GM21423 (cell line): Measurements from ENCODE around the gene FRMD5.
"Not testable (repeated sequence)": the region's sequence is repeated elsewhere in the genome, so short reads cannot be mapped to it uniquely, and the experiment has no call there.

Experiments used
- ATAC-seq: cut with Tn5 transposase; IDR thresholded peaks from one replicate; pipeline ENCODE4 v1.9.1; 2021; ENCODE audit warnings: mild to moderate bottlenecking, moderate library complexity; ENCODE audit not compliant: unreplicated experiment

The FRMD5 gene

DNA sequence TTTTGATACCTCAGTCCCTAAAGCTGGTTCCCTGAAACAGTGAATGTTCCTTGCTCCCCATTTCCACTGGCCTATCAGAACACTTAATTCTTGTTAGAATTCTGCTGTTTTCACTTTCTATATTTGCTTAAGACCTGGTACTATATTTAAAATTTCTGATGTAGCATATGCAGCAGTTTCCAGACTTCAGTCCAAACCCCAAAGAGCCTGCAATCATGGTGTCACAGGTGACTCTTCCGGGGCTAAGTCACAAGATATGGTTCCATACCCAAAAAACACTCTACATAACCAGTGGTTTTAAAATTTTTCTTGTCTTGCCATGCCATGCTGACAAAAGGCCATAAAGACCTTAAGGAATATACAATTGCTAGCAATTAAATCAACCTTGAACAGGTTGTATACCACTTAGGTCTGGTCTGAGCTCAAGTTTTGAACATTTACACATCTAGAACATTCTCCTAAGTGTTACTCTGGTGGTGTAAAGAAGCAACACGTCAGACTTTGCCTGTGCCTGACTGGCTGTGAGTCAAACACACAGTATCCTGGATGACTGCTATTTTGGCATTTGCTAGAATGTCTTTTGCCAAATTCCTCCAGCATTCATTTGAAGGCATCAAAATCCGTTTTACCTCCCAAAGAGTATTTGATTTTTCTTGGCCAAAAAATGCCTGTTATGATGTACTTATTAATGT, 160.0 kb downstream of the FRMD5 start:
- no peak for ATAC-seq

DNA sequence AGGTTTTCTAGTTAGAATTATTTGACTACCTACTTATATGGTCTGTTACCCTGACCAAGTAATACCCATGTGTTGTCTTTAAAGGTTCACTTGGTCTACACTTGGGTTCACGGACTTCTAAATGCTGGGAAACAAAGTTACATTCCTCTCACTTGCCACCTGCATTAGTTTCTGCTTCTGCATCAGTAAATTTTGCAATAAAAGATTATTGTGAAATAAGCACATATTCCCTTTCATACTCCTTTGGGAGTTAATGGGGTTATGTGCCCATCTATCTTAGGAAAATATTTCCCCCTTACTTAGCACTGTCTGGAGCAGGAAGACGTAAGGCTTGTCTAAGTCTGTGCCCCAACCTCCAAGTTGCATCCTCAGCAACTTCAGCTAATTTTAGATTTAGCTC, 160.7 kb downstream of the FRMD5 start:
- no peak for ATAC-seq

DNA sequence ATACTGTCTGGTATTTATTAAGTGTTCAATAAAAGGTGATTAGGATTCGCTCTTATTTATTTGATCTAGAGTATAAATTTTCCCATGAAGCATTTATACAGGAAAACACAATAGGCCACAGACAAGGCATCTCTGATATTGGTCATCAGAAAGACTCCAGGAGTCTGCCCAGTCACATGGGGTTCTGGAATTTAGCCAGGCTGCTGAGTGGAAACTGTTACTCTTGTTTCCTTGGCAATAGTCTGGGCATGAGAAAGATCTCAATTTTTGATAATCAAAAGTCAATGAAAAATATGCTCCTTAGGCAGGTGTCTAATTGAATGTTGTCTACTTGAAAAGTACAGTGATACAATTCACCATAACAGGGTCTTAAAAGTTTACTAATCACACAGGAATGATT, 161.2 kb downstream of the FRMD5 start:
- ATAC-seq, result no peak

DNA sequence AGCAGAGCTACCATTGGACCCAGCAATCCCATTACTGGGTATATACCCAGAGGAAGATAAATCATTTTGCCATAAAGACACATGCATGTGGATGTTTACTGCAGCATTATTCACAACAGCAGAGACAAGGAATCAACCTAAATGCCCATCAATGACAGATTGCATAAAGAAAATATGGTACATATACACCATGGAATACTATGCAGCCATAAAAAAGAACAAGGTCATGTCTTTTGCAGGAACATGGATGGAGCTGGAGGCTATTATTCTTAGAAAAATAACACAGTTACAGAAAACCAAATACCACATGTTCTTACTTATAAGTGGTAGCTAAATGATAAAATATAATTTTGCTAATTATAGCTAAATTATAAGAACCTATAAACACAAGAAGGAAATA, 162.3 kb downstream of the FRMD5 start:
- not testable (repeated sequence) for ATAC-seq

DNA sequence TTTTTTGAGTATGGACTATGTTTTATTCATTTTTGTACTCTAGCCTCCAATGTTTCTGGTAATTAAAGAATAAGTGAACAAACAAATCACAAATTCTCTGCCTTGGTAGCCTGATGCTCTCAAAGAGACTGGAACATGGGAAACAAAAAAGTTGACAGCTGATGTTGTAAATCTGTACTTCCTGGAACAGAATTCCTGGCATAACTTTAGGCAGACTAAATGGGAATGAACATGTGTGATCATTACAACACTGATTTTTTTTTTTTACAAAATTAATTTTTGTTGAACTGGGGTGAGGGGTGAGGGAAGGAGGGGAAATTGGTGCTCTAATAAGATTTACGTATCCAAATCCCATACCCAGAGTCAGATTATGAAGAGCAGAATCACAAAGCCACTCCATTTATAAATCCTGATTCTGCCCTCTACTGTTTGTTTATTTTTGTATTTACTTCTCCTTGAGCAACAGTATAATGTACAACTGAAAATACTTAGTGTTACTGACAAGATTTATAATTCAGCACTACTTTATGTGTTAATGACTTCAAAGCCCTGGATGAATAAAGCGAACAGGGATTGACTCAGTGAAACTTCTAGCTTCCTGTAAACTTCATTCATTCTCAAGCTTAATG, 165.0 kb downstream of the FRMD5 start:
- ATAC-seq, result no peak

DNA sequence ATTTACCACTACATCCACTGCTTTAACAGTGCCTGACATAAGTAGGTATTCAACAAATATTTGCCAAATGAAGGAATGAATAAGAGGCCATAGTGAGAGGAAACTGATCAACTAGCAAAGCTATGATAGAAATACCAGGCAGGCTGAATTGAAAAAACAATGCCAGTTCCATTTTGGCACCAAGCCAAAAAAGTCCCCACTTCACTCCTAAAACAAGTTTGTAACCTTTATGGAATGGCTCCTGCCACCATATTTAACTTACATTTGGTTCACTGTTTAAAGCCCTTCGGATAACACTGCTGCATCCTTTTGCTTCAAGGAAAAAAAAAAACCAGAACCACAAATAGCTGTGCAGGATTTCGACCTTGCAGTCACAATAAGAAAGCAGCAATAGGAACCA, 166.1 kb downstream of the FRMD5 start:
- no peak for ATAC-seq

DNA sequence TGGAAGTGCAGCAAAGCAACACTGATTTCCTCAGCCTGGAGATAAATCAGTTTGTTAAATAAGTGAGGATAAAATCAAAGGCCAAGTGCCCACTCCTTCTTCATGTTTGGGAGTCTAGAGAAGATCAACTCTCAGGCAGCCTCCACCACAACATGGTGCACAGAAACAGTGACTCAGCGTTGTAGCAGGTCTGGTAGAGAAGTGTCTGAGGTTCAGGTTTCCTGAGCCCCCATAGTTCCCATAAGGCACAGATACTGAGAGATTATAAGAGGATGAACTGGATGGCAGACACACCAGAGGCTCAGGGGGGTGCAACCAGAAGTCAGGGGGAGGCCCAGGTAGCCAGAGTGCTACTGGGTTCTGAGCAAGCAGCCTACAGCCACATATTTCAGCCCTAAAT, 166.7 kb downstream of the FRMD5 start:
- ATAC-seq, result no peak

DNA sequence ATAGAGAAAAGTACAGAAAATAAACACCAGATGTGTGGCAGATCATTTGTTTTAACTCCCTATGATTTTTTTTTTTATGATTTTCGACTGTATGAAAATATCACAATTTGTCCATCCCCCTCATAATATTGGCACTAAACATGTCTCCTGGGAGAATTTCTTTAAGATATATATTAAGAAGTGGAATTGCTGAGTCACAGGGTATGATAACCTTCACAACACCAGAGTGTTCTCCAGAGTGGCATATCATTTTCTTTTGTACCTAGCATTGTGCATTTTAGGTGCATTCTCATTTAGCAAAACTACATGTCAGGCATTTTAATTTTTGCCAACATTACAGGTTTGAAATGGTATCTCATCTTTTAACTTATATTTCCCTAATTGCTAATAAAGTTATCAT, 170.9 kb downstream of the FRMD5 start:
- ATAC-seq, result no peak

DNA sequence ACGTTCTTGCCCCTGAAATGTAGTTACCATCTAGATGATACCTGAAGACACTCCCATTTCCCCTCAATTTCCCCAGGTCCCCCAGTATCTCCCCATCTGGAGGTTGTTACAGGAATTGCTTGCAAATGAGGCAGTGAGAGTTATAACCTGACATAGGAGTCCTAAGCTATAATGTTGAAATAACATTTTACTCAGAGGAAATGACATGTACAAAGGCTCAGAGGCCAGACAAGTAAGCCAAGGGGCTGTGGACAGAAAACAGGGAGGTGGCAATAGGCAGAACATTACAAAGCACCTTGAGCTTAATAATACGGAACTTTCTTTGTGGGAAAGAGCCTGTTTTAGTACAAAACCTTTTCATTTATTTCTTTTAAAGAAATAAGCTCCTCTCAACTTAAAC, 171.9 kb downstream of the FRMD5 start:
- no peak for ATAC-seq

DNA sequence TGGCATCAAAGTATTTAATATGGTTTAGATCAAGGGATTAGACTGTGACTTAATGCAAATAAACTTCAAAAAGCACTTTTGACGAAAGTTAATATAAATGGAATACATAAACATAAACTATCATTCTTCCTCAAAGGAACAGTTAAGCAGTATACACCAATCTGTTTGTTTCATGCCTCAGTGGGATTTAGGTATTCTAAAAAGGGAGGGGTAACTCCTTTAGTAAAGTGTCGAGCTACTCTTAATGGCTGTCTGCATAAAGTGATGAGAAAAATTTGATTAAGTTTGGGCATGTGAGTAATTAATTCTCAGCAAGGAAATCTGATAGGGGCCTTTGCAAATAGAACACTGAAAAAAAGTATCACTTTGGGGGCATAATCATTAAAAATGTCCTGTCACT, 176.9 kb downstream of the FRMD5 start:
- ATAC-seq, result no peak

DNA sequence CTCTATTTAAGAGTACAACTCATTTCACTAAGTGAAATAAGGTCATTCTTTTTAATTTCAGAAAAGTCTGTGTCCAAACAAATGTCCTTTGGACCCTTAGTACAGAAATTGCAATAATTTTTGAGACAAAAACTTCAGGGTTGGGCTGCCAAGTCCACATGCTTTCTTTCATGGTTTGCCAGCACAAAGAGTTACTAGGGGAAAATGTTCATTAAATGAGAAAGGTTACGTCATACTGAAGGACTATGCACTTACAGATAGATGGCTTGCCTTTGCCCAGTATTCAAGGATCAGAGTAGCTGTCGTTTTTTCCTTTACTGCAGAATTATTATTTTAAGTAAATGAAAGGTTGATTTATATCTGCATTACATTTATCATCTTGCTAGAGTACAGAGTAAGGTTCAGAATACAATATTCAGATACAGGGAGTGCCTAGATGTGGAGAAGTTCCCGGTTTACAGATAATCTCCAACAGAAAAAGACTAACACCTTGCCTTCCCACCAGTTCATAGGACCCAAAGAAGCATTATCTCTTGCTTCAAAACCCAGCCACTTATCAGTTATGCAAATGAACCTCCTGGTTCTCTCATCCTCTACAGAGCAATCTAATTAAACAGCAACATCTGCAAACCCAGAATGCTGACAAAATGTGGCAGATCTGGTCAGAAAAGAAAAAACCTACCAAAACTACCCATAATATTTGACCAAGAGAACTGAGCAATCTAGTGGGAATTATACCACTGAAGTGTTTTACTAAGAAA, 179.3 kb downstream of the FRMD5 start:
- no peak for ATAC-seq

DNA sequence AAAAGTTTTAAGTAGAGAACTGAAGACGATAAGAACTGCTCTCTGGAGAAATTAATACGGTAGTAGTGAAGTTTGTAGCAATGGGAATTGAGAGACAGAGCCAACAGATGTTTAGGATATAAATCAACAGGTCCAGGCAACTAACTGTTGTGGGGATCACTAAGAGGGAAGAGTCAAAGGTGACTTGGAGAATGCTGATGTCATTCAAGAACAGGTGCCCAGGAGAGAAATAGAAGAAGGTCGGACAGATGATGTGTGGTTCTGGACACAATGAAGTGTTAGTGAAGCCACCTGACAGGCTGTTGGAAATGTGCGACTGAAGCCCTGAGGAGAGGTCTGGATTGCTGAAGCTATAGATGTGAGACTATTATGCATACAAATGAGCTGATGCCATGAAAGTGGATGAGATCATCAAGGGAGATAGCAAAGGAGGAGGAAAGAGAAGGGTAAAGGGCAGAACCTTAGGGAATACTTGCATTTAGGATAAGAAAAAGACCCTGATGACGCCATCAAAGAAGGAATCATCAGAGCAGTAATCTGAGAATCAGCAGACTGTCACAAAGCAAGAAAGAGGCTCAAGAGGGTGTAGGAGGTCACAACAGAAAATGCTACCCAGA, 183.7 kb downstream of the FRMD5 start:
- no peak for ATAC-seq

DNA sequence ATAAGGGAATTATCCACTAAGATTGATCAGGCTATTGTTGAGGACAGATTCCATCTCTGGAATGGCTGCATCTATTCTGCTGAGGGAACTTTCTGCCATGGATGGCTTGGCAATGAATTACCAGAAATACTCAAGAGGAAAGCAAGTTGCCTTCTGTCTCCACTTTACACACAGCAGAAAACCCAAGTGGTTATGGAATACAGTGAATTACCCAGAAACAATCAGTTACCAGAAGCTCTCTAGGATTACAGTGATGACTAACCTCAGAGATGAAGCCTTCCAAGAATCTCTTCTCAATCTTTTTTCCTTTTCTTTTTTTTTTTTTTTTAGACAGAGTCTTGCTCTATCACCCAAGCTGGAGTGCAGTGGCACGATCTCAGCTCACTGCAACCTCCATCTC, 185.0 kb downstream of the FRMD5 start:
- no peak for ATAC-seq

DNA sequence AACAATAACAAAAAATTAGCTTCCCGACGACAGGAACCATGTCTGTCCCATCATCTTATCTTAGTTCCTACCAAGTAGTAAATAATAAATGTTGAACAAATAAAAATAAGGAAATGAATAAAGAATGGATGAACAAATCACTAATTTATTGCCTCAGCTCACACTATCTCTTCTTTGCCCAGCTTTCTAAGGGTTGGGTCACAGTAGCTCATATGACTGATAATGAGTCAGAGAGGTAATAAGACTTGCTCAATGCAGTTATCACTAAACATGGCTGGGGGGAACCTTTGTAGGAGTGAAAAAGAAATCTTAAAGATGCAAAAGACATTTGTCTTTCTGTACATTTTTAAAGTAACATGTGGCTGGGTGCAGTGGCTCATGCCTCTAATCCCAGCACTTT, 186.0 kb downstream of the FRMD5 start:
- ATAC-seq, result no peak

DNA sequence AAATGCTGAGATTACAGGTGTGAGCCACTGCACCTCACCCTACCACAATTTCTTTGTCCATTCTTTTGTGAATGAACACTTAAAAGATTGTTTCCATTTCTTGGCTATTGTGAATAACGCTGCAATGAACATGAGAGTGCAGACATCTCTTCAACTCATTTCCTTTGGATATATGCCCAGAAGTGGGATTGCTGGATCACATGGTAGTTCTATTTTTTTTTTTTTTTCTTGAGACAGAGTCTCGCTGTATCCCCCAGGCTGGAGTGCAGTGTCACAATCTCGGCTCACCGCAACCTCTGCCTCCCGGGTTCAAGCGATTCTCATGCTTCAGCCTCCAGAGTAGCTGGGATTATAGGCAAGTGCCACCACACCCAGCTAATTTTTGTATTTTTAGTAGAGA, 194.8 kb downstream of the FRMD5 start:
- ATAC-seq, result not testable (repeated sequence)

DNA sequence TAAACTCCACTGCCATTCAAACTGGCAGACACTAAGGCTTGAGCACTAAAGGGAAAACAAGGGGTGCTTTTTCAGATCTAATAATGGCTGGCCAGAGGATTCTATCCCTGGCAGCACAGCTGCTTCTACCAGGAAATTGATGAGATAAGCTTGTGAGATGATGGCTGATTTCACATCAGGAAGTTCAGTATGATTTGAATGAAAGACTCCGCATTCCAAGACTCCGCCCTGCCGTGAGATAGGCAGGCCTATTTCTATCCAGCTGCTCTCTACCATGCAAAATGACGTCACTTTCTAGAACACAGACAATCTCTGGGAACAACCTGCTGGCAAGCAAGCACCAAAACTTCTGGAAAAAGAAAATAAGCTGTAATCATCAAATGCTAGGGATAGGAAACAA, 196.5 kb downstream of the FRMD5 start:
- no peak for ATAC-seq

DNA sequence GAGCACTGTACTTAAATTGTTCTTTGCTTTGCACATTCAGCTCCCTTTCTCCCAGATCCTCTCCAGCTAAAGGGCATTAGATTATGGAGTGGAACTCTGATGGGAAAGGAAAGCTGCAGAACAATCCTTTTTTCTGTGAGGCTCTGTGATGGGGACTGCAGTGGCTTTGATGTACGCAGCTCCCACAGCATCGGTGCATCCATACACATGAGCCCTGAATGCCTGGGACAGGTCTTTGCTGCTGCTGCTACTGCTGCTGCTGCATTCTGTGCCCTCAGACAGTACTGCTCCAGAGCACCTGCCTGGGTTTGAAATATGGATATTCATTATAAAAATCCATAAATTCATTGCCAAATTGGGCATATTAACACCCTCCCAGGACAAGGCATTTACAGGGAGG, 203.9 kb downstream of the FRMD5 start:
- ATAC-seq, result no peak

DNA sequence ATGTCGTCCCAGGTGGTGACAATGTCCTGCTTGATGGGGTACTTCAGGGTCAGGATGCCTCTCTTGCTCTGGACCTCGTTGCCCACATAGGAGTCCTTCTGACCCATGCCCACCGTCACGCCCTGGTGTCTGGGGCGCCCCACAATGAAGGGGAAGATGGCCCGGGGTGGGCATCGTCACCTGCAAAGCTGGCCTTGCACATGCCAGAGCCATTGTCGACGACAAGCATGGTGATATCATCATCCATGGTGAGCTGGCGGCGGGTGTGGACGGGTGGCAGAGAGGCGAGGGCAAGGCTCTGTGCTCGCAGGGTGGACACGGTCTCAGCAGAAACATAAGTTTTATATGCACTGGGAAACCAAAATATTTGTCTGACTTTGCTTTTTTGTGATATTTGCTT, 205.1 kb downstream of the FRMD5 start:
- ATAC-seq, result no peak

DNA sequence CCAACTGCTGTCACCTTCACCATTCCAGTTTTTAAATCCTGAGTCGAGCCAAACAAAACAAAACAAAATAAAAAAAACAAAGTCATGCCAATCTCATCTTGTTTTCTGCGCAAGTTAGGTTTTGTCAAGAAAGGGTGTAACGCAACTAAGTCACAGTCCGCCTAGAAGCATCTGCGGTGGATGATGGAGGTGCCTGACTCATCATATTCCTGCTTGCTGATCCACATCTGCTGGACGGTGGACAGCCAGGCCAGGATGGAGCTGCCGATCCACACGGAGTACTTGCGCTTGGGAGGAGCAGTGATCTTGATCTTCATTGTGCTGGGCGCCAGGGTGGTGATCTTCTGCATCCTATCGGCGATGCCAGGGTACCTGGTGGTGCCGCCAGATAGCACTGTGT, 206.2 kb downstream of the FRMD5 start:
- ATAC-seq, result no peak

DNA sequence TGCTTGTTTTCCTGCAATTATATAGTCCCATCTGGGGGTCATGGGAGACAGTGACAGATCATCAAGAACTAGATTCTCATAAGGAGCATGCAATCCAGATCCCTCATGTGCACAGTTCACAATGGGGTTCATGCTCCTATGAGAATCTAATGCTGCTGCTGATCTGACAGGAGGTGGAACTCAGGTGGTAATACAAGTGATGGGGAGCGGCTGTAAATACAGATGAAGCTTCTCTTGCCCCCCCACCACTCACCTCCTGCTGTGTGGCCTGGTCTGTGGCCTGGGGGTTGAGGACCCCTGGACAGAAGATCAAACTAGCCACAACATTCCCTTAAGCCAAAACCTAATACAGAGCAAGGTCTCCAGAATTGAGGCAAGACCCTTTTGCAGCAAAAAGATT, 207.1 kb downstream of the FRMD5 start:
- no peak for ATAC-seq

DNA sequence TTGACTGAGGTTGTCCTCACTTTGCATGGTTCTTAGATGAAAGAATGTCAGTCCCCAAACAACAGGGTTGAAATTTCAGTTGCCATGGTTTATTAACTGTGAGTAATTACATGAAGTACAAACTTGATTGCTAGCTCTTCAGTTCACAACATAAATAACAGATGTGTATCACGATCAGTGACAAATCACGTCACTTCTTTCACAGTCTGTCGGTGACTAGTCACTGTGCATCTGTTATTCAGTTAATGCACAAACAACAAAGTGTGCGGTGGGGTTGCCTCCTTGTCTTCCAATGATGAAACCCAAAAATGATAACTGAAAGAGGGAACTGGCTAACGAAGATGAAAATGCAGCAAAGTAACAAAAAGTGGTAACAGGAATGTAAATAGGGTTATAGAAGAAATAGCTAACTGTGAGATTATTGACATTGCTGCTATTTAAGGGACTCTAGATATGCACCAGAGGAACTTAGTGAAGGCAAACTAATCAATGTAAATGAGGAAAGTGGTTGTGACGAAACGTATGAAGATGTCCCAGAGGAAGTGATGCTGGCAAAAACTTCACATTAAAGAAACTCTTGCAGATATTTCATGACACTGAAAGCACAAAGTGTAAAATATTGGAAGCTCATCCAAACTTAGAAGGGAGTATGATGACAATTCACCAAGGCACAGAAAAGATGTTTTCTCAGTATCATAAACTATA, 208.9 kb downstream of the FRMD5 start:
- ATAC-seq, result no peak
